GM18526 (cell line): ENCODE data around the gene ELAC1.
A peak's percentile ranks its signal among the peaks of the same experiment; 100 is the strongest.

ENCODE experiments used
- POLR2A ChIP-seq: IDR thresholded peaks from 3 replicates; pipeline ENCODE4 v1.6.1; 2011; ENCODE audit not compliant: insufficient read length; ENCODE audit errors: extremely low read depth

The ELAC1 gene

DNA sequence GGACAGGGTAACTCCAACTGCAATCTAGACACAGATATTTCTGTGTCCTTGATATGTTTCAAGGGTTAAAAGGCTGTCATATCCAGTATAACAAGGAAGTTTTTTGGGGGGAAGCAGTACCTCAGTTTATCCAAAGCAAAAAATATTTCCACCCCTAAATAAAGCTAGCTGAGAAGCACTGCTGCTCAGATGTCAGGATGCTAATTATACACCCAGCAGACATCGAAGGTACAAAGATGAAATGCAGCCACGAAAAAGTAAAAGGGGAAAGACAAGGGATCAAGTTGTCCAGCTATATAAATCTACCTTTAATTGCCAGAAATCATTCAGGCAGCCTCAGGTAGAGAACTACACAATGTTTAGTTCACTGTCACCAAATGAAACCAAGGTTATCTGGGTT is 26.2 kb downstream of the ELAC1 start:
- TF ChIP-seq POLR2A = no peak

DNA sequence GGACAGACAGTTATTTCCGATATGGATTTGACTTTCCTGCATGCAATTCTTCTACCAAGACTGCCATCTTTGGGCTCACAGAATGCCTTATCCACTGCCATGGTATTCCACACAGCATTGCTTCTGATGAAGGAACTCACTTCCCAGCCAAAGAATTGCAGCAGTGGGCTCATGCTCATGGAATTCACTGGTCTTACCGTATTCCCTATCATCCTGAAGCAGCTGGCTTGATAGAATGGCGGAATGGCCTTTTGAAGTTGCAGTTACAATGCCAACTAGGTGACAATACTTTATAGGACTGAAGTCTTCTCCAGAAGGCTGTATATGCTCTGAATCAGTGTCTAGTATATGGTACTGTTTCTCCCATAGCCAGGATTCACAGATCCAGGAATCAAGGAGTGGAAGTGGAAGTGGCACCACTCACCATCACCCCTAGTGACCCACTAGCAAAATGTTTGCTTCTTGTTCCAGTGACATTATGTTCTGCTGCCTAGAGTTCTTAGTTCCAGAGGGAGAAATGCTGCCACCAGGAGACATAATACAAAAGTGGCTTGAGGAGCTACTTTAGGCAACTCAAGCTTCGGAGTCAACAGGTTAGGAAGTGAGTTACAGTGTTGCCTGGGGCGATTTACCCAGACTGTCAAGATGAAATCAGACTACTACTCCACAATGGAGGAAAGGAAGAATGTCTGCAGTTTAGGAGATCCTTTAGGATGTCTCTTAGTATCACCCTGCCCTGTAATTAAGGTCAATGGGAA is 38.4 kb downstream of the ELAC1 start:
- TF ChIP-seq POLR2A = no peak

DNA sequence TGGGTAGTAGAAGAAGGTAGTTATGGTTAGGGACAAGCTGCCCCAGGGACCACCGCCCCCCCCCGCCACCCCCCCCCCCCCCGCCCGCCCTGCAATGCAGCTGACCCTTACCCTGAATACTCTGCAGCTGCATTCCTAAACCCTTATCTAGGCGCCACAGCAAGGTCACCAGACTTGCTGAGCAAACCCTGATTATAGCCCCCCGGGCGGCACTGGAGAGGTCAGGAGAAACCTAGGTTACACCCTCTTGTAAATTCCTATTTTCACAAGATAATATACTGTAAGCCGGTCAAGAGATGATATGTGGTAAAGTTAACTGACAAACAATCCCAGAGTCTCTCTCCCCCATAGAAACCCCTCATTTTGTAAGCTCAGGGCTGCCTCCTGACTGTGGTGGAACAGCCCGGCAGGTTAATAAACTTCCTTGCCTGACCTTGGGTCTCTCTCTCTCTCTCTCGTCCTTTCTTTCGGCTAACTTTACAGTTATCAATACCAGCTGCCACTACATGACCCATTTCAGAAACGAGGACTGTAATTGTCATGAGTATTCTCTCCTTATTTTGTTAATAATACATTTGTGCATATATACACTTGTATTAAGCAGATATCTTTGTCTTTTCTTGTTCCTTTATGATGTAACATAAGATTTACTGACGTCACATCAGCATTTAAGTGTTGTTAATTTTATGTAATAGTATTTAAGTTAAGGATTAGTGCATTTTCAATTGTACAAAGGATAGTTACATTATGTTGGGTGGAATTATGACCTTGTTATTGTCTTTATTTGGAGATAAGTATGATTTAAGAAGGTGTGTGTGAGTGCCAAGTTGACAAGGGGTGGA is 39.3 kb downstream of the ELAC1 start:
- TF ChIP-seq POLR2A = no peak

DNA sequence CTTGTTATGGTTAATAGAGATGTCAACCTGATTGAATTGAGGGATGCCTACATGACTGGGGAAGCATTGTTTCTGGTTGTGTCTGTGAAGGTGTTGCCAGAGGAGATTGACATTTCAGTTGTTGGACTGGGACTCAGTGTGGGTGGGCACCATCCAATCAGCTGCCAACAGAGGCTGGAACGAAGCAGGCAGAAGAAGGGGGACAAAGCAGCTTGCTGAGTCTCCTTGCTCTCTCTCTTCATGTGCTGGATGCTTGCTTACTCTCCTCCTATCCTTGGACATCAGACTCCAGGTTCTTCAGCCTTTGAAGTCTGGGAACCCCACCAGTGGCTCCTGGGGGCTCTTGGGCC is 39.9 kb downstream of the ELAC1 start:
- TF ChIP-seq POLR2A = no peak

DNA sequence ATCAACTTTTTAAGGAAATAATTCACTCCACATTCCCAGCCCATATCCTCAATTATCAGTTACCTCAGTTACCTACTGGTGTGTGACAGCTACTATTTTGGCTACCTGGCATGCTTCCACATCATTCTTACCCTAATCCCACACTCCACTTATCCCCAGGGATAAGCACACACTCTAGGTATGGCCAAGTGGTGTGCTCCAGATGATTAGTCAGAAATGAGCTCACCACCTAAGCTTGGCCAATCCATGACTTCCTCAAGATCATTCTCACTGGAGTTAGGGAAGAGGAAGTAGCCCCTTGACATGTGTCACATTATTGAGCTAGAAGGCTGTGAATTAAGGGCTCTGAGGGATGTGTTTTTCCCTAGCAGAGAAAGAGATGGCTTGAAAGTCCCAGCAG is 41.2 kb downstream of the ELAC1 start:
- TF ChIP-seq POLR2A = no peak

DNA sequence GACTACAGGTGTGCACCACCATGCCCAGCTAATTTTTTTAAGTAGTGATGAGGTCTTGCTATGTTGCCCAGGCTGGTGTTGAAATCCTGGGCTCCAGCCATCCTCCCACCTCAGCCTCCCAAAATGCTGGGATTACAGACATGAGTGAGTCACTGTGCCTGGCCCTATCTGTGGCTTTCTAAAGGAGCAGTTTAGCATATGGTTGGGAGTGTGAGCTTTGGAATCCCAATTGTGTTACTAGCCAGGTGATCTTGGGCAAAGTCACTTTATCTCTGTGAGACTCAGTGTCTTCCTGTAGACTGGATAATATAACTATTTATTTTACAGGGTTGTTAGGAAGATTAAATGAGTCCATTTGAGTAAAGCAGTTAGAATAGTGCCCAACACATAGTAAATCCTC is 42.4 kb downstream of the ELAC1 start:
- TF ChIP-seq POLR2A = no peak

DNA sequence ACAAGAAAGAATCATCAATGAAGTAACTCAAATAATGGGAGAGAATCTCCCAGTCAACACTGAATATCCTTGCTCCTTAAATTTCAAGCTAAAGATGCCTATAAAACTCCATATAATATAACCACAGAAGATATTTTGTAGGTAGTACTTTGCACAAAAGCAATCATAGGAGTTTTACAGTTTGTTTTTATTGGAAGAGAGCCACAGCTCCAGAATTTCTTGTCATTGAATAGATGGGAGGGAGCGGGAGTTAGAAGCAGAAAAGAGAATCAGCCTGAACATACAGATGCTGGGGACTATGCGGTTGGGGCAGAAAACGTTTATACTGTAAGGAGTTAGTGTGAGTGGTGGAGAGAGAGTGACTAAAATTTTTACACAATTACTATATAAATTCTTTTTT is 43.9 kb downstream of the ELAC1 start:
- TF ChIP-seq POLR2A = no peak

DNA sequence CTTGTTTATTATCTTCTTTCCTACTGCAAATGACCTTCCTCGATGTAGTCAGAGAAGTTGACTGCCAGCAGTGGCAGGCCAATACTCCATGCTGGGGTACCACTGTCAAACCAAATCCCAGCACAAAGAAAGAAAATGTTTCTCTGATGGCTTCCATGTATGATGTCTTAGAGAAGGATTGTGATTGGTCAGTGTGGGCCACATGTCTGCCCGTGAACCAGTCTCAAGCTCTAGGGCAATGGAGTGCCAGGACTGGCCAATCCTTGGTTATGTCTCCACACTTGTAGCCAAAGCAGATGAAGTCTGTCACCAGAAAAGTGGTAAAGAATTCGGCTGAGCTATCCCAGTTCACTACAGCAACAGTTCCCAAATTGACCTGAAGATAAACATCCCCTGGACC is 44.6 kb downstream of the ELAC1 start:
- TF ChIP-seq POLR2A = no peak

DNA sequence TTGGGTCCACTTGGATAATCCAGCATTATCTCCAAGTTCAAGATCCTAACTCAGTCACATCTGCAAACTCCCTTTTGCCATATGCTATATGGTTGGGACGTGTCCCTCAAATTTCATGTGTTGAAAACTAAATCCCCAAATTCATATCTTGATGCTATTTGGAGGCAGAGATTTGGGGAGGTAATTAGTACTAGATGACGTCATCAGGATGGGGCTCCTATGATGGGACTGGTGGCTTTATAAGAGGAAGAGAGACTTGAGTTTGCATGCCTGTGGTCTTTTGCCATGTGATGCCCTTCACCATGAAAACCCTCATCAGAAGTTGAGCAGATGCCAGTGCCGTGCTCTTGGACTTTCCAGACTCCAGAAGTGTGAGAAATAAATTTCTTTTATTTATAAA is 45.4 kb downstream of the ELAC1 start:
- TF ChIP-seq POLR2A = no peak

DNA sequence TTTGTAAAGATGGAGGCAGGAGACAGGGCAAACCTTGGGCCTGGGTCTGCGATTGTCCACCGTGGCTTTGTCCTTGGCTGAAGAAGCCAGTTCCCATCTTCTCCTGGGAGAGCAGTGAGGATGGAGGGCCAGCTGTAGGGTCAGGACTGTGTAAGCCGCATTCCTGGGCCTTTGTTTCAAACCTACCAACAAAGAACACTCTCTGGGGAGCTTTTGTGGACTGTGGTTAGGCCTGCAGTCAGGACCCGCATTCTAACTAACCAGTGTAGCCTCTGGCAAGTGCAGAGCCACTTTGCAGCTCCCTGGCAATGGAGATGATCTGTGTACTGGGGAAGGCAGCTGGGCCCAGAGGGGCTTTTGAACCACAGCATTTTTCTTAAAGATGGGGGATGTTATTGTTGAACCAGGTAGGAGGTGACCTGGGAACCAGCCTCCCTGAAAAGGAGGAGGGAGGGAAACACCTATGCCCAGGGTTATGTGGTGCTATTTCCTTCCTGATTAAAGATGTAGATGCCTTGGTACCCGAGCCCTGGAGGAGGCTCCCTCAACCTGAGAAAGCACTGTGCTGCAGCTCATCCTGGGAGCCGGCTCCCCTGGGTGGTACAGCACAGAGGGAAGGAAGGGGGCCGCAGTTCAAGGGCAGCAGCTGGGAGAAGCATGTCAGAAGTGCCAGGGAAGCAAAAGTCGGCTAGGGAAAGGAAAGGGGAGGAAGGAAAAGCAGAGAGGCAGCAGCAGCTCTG is 49.5 kb downstream of the ELAC1 start:
- no peak for TF ChIP-seq POLR2A

DNA sequence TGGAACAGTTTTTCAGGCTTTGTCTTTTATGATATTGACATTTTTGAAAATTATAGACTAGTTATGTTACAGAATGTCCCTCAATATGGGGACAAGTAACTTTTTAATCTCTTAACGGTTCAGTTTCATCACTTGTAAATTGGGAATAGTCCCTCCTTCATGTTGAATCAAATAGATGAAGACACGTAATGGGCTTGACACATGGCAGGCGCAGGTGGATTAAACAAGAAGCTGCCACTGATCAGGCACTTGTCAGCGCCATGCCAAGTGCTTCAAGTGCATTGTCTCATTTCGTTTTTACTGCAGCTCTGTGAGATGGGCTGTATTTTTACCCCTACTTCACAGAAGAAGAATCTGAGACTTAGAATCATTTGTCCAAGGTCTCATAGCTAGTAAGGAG is 52.7 kb downstream of the ELAC1 start:
- TF ChIP-seq POLR2A = no peak

DNA sequence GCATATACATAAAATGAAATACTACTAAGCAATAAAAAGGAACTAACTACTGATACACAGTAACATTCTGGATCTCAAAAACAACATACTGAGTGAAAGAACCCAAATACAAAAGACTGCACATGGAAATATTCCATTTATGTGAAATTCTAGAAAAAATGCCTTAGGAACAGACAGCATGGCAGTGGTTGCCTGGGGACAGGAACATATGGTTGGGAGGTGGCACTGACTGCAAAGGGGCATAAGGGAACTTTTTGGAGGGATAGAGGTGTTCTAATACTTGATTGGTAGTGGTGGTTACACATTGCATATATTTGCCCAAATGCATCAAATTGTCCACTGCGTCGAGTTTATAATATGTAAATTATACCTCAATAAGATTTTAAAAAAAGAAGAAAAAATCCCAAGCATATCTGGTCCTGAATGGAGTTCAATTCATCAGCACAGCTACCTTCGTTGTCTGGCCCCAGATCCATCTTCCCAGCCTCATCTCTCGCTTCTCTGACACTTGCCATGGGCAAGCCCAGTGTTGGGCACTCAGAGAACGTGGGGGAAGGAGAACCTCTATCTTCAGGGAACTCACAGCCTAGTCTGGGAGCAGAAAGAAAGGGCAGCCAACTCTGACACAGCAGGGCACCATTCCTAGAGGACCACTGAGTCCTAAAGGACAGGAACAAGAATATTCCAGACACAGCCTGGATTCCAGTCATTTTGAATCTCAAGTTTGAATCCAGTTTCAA is 53.6 kb downstream of the ELAC1 start:
- TF ChIP-seq POLR2A = no peak

DNA sequence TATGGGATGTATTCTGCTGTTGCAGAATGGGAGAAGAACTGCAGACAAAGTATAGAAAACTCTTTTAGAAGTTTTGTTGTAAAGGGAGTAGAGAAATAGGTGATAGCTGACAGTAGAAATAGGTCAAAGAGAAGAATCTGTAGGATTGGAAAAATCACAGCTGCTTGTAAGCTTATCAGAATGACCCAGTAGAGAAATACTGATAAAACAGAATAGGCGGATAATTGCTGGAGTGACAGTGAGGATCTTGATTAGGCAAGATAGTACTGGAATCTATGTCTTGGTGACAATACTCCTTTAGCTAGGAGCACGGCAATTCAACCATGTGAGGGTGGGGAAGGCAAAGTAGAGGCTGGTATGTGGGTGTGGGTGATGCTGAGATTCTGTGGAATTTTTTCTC is 57.7 kb downstream of the ELAC1 start:
- no peak for TF ChIP-seq POLR2A

DNA sequence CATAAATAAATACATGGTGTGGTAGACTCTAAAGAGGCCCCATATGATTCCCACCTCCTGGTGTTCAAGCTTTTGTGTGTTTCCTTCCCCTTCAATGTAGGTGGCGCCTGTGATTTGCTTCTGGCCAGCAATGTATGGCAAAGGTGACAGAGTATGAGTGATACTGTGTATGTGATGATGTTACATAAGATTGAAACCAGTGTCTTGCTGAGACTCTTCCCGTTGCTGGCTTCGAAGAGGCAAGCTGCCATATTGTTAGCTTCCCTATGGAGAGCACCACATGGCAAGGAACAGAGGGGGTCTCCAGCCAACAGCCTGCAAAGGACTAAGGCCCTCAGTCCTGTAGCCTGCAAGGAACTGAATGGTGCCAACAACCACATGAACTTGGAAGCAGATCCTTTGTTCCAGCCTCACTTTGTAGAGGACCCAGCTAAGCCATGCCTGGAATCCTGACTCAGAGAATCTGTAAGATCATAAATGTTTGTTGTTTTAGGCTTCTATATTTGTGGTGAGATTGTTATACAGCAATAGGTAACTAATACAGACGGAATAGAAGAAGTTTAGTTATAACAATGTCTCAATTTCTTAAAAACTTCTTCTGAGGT is 60.5 kb downstream of the ELAC1 start:
- TF ChIP-seq POLR2A = no peak

DNA sequence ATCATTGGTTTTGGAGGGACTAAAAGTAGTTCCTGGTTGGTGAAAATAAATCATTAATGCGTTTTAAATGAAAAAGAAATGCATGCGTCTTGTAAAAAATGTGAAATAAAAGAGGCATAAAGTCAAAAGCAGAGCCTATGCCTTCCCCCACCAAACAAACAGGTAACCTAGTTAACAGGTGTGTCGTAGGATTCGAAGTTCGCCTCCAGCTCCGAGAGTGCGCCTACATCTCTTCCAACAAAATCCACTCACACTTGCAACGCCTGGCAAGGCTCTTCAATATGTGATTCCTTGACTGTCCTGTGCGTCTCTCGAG is 61.5 kb downstream of the ELAC1 start:
- no peak for TF ChIP-seq POLR2A

DNA sequence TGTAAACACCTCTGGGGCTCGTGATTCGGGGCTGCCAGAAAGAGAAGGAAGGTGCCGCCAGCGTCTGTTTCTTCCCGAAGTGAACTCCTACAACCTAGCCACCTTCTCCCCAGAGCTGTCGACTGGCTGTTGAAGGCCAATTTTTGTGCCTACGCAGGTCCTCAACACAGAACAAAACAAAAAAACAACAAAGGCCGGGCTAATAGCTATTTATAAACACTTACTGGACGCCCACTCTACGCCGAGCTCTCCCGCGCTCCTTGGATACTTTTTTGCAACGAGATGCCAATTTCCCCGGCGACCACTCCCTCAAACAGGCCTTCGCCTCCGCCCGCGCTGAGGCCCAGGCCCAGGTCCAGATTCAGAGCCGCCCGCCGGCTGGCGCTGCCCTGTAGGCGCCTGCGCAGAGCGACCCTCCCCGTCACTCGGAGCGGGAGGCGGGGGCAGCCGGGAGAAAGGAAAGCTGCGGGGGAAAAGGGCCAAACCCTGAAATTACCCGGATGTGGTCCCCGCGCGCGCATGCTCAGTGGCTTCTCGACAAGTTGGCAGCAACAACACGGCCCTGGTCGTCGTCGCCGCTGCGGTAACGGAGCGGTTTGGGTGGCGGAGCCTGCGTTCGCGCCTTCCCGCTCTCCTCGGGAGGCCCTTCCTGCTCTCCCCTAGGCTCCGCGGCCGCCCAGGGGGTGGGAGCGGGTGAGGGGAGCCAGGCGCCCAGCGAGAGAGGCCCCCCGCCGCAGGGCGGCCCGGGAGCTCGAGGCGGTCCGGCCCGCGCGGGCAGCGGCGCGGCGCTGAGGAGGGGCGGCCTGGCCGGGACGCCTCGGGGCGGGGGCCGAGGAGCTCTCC is 62.1 kb downstream of the ELAC1 start, which contains the start of gene SMAD4:
TSS of gene SMAD4 (plus strand) at position 520 of the 843 bp plus-strand sequence. CDS start 16,834 bp downstream, outside the sequence.
- TF ChIP-seq POLR2A = peak; percentile 91
